Trophoblast cell (in vitro differentiated cells and primary cell): ENCODE measurements around the gene NLRP8.
A peak's percentile ranks its signal among the peaks of the same experiment; 100 is the strongest.
"Not testable (repeated sequence)": the region's sequence is repeated elsewhere in the genome, so short reads cannot be mapped to it uniquely, and the experiment has no call there.

Experiments used
- DNase-seq, 2 donors: peaks; one replicate each; pipeline ENCODE4 v3.0.0-alpha.2; 2016
- H2AFZ ChIP-seq: 2 replicates; pipeline ENCODE4 v1.6.1; 2013; ENCODE audit warnings: low read length, moderate library complexity, mild to moderate bottlenecking; ENCODE audit not compliant: insufficient read depth, poor library complexity
- H2AK5ac ChIP-seq: 2 replicates; pipeline ENCODE4 v1.6.1; 2013; ENCODE audit warnings: mild to moderate bottlenecking, low read length
- H2BK120ac ChIP-seq: 2 replicates; pipeline ENCODE4 v1.6.1; 2013; ENCODE audit warnings: low read length, mild to moderate bottlenecking, moderate library complexity; ENCODE audit not compliant: insufficient read depth, poor library complexity
- H2BK12ac ChIP-seq: 2 replicates; pipeline ENCODE4 v1.6.1; 2013; ENCODE audit warnings: mild to moderate bottlenecking, low read length, moderate library complexity
- H2BK5ac ChIP-seq: 2 replicates; pipeline ENCODE4 v1.6.1; 2013; ENCODE audit warnings: low read length, low read depth, moderate library complexity, mild to moderate bottlenecking; ENCODE audit not compliant: poor library complexity
- H3K14ac ChIP-seq: 2 replicates; pipeline ENCODE4 v1.6.1; 2013; ENCODE audit warnings: mild to moderate bottlenecking, low read length
- H3K18ac ChIP-seq: 2 replicates; pipeline ENCODE4 v1.6.1; 2013; ENCODE audit warnings: mild to moderate bottlenecking, low read length
- H3K23ac ChIP-seq: 2 replicates; pipeline ENCODE4 v1.6.1; 2013; ENCODE audit warnings: low read length
- H3K27ac ChIP-seq: 2 replicates; pipeline ENCODE4 v1.5.1; 2013; ENCODE audit warnings: low read depth, mild to moderate bottlenecking, inconsistent platforms, low read length, moderate library complexity
- H3K27me3 ChIP-seq: 2 replicates; pipeline ENCODE4 v1.6.1; 2013; ENCODE audit warnings: inconsistent platforms, mild to moderate bottlenecking, low read length, moderate library complexity; ENCODE audit not compliant: insufficient read depth
- H3K36me3 ChIP-seq, 2 experiments: 1 replicate in 1 of 2; 2 replicates in 1 of 2; pipeline ENCODE4 v1.6.1; 2013; ENCODE audit warnings: low read length in 2 of 2, mild to moderate bottlenecking in 2 of 2, moderate library complexity in 1 of 2; ENCODE audit not compliant: insufficient read depth in 2 of 2, control insufficient read depth in 1 of 2
- H3K4ac ChIP-seq: 2 replicates; pipeline ENCODE4 v1.6.1; 2013; ENCODE audit warnings: low read depth, mild to moderate bottlenecking, low read length, moderate library complexity
- H3K4me1 ChIP-seq, 2 experiments: 1 replicate in 1 of 2; 2 replicates in 1 of 2; pipeline ENCODE4 v1.6.1; 2013; ENCODE audit warnings: low read length in 2 of 2, mild to moderate bottlenecking in 2 of 2, moderate library complexity in 1 of 2; ENCODE audit not compliant: insufficient read depth in 2 of 2, control insufficient read depth in 1 of 2
- H3K4me2 ChIP-seq: 2 replicates; pipeline ENCODE4 v1.6.1; 2013; ENCODE audit warnings: inconsistent platforms, mild to moderate bottlenecking, low read length, moderate library complexity
- H3K4me3 ChIP-seq: 2 replicates; pipeline ENCODE4 v1.5.1; 2013; ENCODE audit warnings: mild to moderate bottlenecking, low read depth, low read length, inconsistent platforms
- H3K79me1 ChIP-seq: one replicate; pipeline ENCODE4 v1.6.1; 2013; ENCODE audit warnings: low read length
- H3K79me2 ChIP-seq: 2 replicates; pipeline ENCODE4 v1.6.1; 2013; ENCODE audit warnings: low read length, mild to moderate bottlenecking; ENCODE audit not compliant: control insufficient read depth, insufficient read depth, poor library complexity
- H3K9ac ChIP-seq: 2 replicates; pipeline ENCODE4 v1.6.1; 2013; ENCODE audit warnings: mild to moderate bottlenecking, low read length
- H3K9me3 ChIP-seq: 2 replicates; pipeline ENCODE4 v1.6.1; 2013; ENCODE audit warnings: low read depth, mild to moderate bottlenecking, control low read depth, inconsistent platforms, low read length; ENCODE audit not compliant: insufficient read depth
- H4K12ac ChIP-seq: 2 replicates; pipeline ENCODE4 v1.6.1; 2013; ENCODE audit warnings: low read depth, mild to moderate bottlenecking, low read length, moderate library complexity
- H4K8ac ChIP-seq: 2 replicates; pipeline ENCODE4 v1.6.1; 2013; ENCODE audit warnings: low read depth, mild to moderate bottlenecking, low read length, moderate library complexity
- H4K91ac ChIP-seq: one replicate; pipeline ENCODE4 v1.6.1; 2013; ENCODE audit warnings: low read depth, mild to moderate bottlenecking, low read length, moderate library complexity
- WGBS: extraction: QIAGEN DNeasy Blood & Tissue Kit; methylation state at CpG from one replicate; pipeline ENCODE4 v1.1.7; 2013; ENCODE audit warnings: missing lambda C conversion rate; ENCODE audit not compliant: insufficient read length, insufficient coverage; ENCODE audit errors: extremely low coverage; 5-methylcytosine and 5-hydroxymethylcytosine counted together

NLRP8 gene

GRCh38 chr19:56014765-56015164, 67.1 kb downstream of the NLRP8 start:
- no peak for DNase-seq
- no peak overlapping the region for H3K4ac ChIP-seq
- peaks cover 12% of the 10 kb centered on the region for H3K9me3 ChIP-seq
- WGBS = no CpG with 5 or more reads among the region's 1 CpG
- H3K27me3 ChIP-seq = no peaks in the 10 kb centered on the region
- H3K36me3 ChIP-seq = no peaks in the 10 kb centered on the region
- H3K14ac ChIP-seq = no peak overlapping the region
- no peak overlapping the region for H4K8ac ChIP-seq
- no peak overlapping the region for H2BK120ac ChIP-seq
- no peak overlapping the region for H3K18ac ChIP-seq
- H4K12ac ChIP-seq = no peak overlapping the region
- H2AK5ac ChIP-seq = no peak overlapping the region
- no peak overlapping the region for H3K23ac ChIP-seq
- no peak overlapping the region for H2BK5ac ChIP-seq
- no peak overlapping the region for H2BK12ac ChIP-seq
- H3K79me1 ChIP-seq = no peaks in the 10 kb centered on the region
- H3K27ac ChIP-seq = no peak overlapping the region
- no peak overlapping the region for H3K9ac ChIP-seq
- H3K4me3 ChIP-seq = no peak overlapping the region
- H3K4me1 ChIP-seq = no peaks in the 10 kb centered on the region
- H3K79me2 ChIP-seq = no peaks in the 10 kb centered on the region
- H2AFZ ChIP-seq = no peak overlapping the region
- no peak overlapping the region for H3K4me2 ChIP-seq
- H4K91ac ChIP-seq = no peak overlapping the region

GRCh38 chr19:56015756-56016155, 68.1 kb downstream of the NLRP8 start:
- Histone ChIP-seq H2AFZ (no peak overlapping the region), H3K14ac (no peak overlapping the region), H3K79me2 (no peaks in the 10 kb centered on the region), H3K23ac (no peak overlapping the region), H4K12ac (no peak overlapping the region), H2BK5ac (no peak overlapping the region), H2AK5ac (no peak overlapping the region), H3K79me1 (no peaks in the 10 kb centered on the region), H3K27me3 (no peaks in the 10 kb centered on the region), H3K4me1 (no peaks in the 10 kb centered on the region), H3K9me3 (peaks cover 8% of the 10 kb centered on the region), H3K4me2 (no peak overlapping the region), H3K4me3 (no peak overlapping the region), H3K4ac (no peak overlapping the region), H3K9ac (no peak overlapping the region), H4K8ac (no peak overlapping the region), H2BK12ac (no peak overlapping the region), H3K36me3 (no peaks in the 10 kb centered on the region), H3K27ac (no peak overlapping the region), H3K18ac (no peak overlapping the region), H4K91ac (no peak overlapping the region), H2BK120ac (no peak overlapping the region)
- peak in 1 of 2 donors; percentile 39 for DNase-seq
- WGBS = no CpG with 5 or more reads among the region's 5 CpGs

- not testable (repeated sequence) for H3K23ac ChIP-seq, H3K36me3 ChIP-seq, H2BK120ac ChIP-seq, H3K27me3 ChIP-seq, H3K27ac ChIP-seq, H3K79me2 ChIP-seq, DNase-seq, H3K18ac ChIP-seq, H3K9ac ChIP-seq, H4K91ac ChIP-seq, H3K4me1 ChIP-seq, H3K79me1 ChIP-seq, H2BK5ac ChIP-seq, H3K4ac ChIP-seq, H4K8ac ChIP-seq, H2AK5ac ChIP-seq, H4K12ac ChIP-seq, H3K4me3 ChIP-seq, H2BK12ac ChIP-seq, H2AFZ ChIP-seq, H3K14ac ChIP-seq, H3K4me2 ChIP-seq
- H3K9me3 ChIP-seq = peaks cover 16% of the 10 kb centered on the region
- WGBS = no CpG with 5 or more reads among the region's 2 CpGs
These were observed 71.7 kb downstream of the NLRP8 start for GRCh38 chr19:56019325-56019724.

GRCh38 chr19:56020355-56020975, 72.8 kb downstream of the NLRP8 start:
- H3K23ac ChIP-seq, H3K4ac ChIP-seq, H3K14ac ChIP-seq, H2BK120ac ChIP-seq, H3K4me1 ChIP-seq, H4K91ac ChIP-seq, H2AFZ ChIP-seq, H3K79me1 ChIP-seq, H3K18ac ChIP-seq, H3K79me2 ChIP-seq, H3K27me3 ChIP-seq, H2BK12ac ChIP-seq, H4K12ac ChIP-seq, H3K27ac ChIP-seq, DNase-seq, H3K9ac ChIP-seq, H3K4me3 ChIP-seq, H3K4me2 ChIP-seq, H2BK5ac ChIP-seq, H4K8ac ChIP-seq, H3K36me3 ChIP-seq, H2AK5ac ChIP-seq: not testable (repeated sequence)
- WGBS = no CpG with 5 or more reads among the region's 7 CpGs
- peaks cover 21% of the 10 kb centered on the region for H3K9me3 ChIP-seq
